SK-N-SH treated with all-trans-retinoic acid at 6 μM for 48 hours (cell line): ENCODE data around the gene RHNO1.

Experiments
- ATAC-seq: fragments of 200-7000 bp; cut with Tn5 transposase; 3 replicates; pipeline ENCODE4 v1.9.1; 2020; ENCODE audit warnings: mild to moderate bottlenecking, moderate library complexity
- ARNTL ChIP-seq: fragments of 450-650 bp; formaldehyde crosslinking; IDR thresholded peaks from 2 replicates; pipeline ENCODE4 v1.5.0; 2020; ENCODE audit warnings: low read depth, mild to moderate bottlenecking, moderate library complexity, borderline replicate concordance
- ISL1 ChIP-seq: fragments of 250-450 bp; sonication (Bioruptor Pico); IDR thresholded peaks from 2 replicates; pipeline ENCODE4 v2.1.2; 2022; ENCODE audit warnings: mild to moderate bottlenecking, moderate library complexity
- OSR1 ChIP-seq: fragments of 250-450 bp; sonication (Bioruptor Pico); IDR thresholded peaks from 2 replicates; pipeline ENCODE4 v1.8.0; 2022; ENCODE audit warnings: moderate library complexity, mild to moderate bottlenecking, inconsistent platforms
- PPARA ChIP-seq: fragments of 250-450 bp; sonication (Bioruptor Pico); IDR thresholded peaks from 2 replicates; pipeline ENCODE4 v1.5.0; 2020; ENCODE audit warnings: mild to moderate bottlenecking, borderline replicate concordance
- RARB ChIP-seq: fragments of 250-450 bp; sonication (Bioruptor Pico); IDR thresholded peaks from 2 replicates; pipeline ENCODE4 v1.8.0; 2021; ENCODE audit warnings: mild to moderate bottlenecking, moderate library complexity
- SNAI2 ChIP-seq: fragments of 250-450 bp; sonication (Bioruptor Pico); IDR thresholded peaks from 2 replicates; pipeline ENCODE4 v1.5.0; 2020; ENCODE audit warnings: mild to moderate bottlenecking, moderate library complexity
- TCF4 ChIP-seq: fragments of 250-450 bp; sonication (Bioruptor Pico); IDR thresholded peaks from 2 replicates; pipeline ENCODE4 v1.8.0; 2021; ENCODE audit warnings: mild to moderate bottlenecking, moderate library complexity, borderline replicate concordance
- ZC3H10 ChIP-seq: fragments of 250-450 bp; sonication (Bioruptor Pico); IDR thresholded peaks from 2 replicates; pipeline ENCODE4 v1.5.1; 2021; ENCODE audit warnings: mild to moderate bottlenecking, moderate library complexity
- ZFP3 ChIP-seq: fragments of 250-450 bp; sonication (Bioruptor Pico); IDR thresholded peaks from 2 replicates; pipeline ENCODE4 v1.5.0; 2020; ENCODE audit warnings: mild to moderate bottlenecking, moderate library complexity
- ZFP30 ChIP-seq: fragments of 450-650 bp; formaldehyde crosslinking; IDR thresholded peaks from 2 replicates; pipeline ENCODE4 v1.5.0; 2022; ENCODE audit warnings: mild to moderate bottlenecking, moderate library complexity
- ZNF565 ChIP-seq: fragments of 450-650 bp; formaldehyde crosslinking; conservative IDR thresholded peaks from 2 replicates; pipeline ENCODE4 v1.5.0; 2020; ENCODE audit warnings: low read depth, mild to moderate bottlenecking, moderate library complexity
- ZNF70 ChIP-seq: fragments of 450-650 bp; formaldehyde crosslinking; IDR thresholded peaks from 2 replicates; pipeline ENCODE4 v1.5.0; 2020; ENCODE audit warnings: mild to moderate bottlenecking, moderate library complexity
- ZNF8 ChIP-seq: fragments of 450-650 bp; formaldehyde crosslinking; IDR thresholded peaks from 2 replicates; pipeline ENCODE4 v1.5.0; 2020; ENCODE audit warnings: mild to moderate bottlenecking, moderate library complexity
- TF ChIP-seq, protein P1 (sequence below): fragments of 250-450 bp; sonication (Bioruptor Pico); IDR thresholded peaks from 2 replicates; pipeline ENCODE4 v1.8.0; 2020; ENCODE audit warnings: mild to moderate bottlenecking, moderate library complexity, borderline replicate concordance
- TF ChIP-seq, protein P2 (sequence below): fragments of 250-450 bp; sonication (Bioruptor Pico); IDR thresholded peaks from 2 replicates; pipeline ENCODE4 v1.8.0; 2021; ENCODE audit warnings: low read depth, mild to moderate bottlenecking, moderate library complexity, borderline replicate concordance
- TF ChIP-seq, protein P3 (sequence below): fragments of 250-450 bp; sonication (Bioruptor Pico); IDR thresholded peaks from 2 replicates; pipeline ENCODE4 v1.5.1; 2020; ENCODE audit warnings: low read depth, mild to moderate bottlenecking, moderate library complexity
- TF ChIP-seq, protein P4 (sequence below): fragments of 250-450 bp; sonication (Bioruptor Pico); IDR thresholded peaks from 2 replicates; pipeline ENCODE4 v1.5.1; 2021; ENCODE audit warnings: mild to moderate bottlenecking, moderate library complexity
- TF ChIP-seq, protein P5 (sequence below): fragments of 250-450 bp; sonication (Bioruptor Pico); IDR thresholded peaks from 2 replicates; pipeline ENCODE4 v1.5.0; 2020; ENCODE audit warnings: mild to moderate bottlenecking, moderate library complexity

The RHNO1 gene

DNA sequence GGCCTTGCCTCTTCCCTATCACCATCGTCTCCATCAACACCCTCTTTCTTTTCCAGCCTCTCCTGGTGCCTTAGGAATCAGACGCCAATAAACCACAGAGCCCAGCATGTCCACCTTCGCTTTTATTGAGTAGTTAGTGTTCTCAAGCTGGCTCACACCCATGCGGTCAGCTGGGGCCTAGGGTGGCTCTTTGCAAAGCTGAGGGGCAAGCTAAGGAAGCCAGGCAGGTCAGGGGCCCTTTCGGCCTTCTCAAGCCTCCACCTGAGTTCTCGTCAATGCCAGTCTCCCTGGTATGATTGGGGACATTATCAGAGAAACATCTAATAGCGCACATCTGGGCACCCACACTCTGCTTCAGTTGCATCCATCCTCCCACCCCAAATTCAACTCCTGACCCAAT is 19.4 kb upstream of the RHNO1 start:
- ATAC-seq, result no peak
- TF ChIP-seq, protein P1, sequence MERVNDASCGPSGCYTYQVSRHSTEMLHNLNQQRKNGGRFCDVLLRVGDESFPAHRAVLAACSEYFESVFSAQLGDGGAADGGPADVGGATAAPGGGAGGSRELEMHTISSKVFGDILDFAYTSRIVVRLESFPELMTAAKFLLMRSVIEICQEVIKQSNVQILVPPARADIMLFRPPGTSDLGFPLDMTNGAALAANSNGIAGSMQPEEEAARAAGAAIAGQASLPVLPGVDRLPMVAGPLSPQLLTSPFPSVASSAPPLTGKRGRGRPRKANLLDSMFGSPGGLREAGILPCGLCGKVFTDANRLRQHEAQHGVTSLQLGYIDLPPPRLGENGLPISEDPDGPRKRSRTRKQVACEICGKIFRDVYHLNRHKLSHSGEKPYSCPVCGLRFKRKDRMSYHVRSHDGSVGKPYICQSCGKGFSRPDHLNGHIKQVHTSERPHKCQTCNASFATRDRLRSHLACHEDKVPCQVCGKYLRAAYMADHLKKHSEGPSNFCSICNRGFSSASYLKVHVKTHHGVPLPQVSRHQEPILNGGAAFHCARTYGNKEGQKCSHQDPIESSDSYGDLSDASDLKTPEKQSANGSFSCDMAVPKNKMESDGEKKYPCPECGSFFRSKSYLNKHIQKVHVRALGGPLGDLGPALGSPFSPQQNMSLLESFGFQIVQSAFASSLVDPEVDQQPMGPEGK (CRISPR knock-in tag), result no peak
- TF ChIP-seq, protein P2, sequence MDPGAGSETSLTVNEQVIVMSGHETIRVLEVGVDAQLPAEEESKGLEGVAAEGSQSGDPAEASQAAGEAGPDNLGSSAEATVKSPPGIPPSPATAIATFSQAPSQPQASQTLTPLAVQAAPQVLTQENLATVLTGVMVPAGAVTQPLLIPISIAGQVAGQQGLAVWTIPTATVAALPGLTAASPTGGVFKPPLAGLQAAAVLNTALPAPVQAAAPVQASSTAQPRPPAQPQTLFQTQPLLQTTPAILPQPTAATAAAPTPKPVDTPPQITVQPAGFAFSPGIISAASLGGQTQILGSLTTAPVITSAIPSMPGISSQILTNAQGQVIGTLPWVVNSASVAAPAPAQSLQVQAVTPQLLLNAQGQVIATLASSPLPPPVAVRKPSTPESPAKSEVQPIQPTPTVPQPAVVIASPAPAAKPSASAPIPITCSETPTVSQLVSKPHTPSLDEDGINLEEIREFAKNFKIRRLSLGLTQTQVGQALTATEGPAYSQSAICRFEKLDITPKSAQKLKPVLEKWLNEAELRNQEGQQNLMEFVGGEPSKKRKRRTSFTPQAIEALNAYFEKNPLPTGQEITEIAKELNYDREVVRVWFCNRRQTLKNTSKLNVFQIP (CRISPR knock-in tag), result no peak

DNA sequence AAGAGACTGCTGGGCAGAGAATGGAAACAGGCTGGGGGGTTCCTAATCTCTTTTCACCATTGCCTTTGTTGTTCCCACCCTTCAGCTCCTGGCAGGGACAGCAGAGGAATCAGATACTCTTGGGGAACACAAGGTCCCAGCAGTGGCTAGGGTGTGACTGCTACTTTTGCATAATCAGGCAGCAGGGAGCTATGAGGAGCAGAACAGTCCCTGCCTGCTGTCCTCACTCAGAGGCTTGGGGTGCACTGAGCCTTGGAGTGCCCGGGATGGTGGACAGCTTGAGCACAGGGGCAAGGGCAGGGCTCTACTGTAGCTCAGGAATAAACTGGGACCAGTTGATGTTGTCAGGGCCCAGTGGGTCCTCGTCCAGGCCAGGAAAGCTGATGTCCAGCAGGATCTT is 18.7 kb upstream of the RHNO1 start:
- TF ChIP-seq TCF4 (CRISPR knock-in tag) (no peak), ZNF565 (CRISPR knock-in tag) (no peak), ARNTL (no peak), ZC3H10 (CRISPR knock-in tag) (no peak), ZFP3 (CRISPR knock-in tag) (no peak)
- TF ChIP-seq, protein P3, sequence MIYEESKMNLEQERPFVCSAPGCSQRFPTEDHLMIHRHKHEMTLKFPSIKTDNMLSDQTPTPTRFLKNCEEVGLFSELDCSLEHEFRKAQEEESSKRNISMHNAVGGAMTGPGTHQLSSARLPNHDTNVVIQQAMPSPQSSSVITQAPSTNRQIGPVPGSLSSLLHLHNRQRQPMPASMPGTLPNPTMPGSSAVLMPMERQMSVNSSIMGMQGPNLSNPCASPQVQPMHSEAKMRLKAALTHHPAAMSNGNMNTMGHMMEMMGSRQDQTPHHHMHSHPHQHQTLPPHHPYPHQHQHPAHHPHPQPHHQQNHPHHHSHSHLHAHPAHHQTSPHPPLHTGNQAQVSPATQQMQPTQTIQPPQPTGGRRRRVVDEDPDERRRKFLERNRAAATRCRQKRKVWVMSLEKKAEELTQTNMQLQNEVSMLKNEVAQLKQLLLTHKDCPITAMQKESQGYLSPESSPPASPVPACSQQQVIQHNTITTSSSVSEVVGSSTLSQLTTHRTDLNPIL, result no peak
- TF ChIP-seq, protein P1 (CRISPR knock-in tag), result no peak
- ATAC-seq, result no peak

DNA sequence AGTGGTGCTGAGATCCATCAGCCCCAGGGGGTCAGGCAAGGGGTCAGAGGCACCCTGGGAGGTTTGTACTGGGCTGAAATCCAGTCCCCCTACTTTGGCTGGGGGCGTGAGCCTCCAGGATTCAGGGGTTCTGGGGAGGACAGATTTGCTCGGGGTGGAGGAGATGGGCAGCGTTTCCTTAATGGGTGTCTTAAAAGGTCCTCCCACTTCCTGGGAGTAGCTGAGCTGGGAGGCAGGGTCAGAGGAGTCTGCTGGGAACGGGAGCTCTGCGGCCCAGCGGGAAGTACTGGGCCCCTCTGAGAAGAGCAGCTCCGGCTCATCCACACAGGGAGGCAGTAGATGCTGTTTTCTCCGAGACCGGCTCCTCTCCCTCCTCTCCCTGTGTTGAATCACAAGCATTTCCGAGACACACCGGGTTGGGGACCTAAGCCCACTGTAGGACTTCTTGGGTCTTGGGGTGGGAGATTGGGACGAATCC is 18.0 kb upstream of the RHNO1 start:
- TF ChIP-seq, protein P4, sequence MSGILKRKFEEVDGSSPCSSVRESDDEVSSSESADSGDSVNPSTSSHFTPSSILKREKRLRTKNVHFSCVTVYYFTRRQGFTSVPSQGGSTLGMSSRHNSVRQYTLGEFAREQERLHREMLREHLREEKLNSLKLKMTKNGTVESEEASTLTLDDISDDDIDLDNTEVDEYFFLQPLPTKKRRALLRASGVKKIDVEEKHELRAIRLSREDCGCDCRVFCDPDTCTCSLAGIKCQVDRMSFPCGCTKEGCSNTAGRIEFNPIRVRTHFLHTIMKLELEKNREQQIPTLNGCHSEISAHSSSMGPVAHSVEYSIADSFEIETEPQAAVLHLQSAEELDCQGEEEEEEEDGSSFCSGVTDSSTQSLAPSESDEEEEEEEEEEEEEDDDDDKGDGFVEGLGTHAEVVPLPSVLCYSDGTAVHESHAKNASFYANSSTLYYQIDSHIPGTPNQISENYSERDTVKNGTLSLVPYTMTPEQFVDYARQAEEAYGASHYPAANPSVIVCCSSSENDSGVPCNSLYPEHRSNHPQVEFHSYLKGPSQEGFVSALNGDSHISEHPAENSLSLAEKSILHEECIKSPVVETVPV, result no peak
- TF ChIP-seq TCF4 (CRISPR knock-in tag) (no peak), ISL1 (CRISPR knock-in tag) (no peak), ZNF8 (CRISPR knock-in tag) (no peak)
- TF ChIP-seq, protein P5, sequence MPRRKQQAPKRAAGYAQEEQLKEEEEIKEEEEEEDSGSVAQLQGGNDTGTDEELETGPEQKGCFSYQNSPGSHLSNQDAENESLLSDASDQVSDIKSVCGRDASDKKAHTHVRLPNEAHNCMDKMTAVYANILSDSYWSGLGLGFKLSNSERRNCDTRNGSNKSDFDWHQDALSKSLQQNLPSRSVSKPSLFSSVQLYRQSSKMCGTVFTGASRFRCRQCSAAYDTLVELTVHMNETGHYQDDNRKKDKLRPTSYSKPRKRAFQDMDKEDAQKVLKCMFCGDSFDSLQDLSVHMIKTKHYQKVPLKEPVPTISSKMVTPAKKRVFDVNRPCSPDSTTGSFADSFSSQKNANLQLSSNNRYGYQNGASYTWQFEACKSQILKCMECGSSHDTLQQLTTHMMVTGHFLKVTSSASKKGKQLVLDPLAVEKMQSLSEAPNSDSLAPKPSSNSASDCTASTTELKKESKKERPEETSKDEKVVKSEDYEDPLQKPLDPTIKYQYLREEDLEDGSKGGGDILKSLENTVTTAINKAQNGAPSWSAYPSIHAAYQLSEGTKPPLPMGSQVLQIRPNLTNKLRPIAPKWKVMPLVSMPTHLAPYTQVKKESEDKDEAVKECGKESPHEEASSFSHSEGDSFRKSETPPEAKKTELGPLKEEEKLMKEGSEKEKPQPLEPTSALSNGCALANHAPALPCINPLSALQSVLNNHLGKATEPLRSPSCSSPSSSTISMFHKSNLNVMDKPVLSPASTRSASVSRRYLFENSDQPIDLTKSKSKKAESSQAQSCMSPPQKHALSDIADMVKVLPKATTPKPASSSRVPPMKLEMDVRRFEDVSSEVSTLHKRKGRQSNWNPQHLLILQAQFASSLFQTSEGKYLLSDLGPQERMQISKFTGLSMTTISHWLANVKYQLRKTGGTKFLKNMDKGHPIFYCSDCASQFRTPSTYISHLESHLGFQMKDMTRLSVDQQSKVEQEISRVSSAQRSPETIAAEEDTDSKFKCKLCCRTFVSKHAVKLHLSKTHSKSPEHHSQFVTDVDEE, result no peak
- no peak for ATAC-seq

DNA sequence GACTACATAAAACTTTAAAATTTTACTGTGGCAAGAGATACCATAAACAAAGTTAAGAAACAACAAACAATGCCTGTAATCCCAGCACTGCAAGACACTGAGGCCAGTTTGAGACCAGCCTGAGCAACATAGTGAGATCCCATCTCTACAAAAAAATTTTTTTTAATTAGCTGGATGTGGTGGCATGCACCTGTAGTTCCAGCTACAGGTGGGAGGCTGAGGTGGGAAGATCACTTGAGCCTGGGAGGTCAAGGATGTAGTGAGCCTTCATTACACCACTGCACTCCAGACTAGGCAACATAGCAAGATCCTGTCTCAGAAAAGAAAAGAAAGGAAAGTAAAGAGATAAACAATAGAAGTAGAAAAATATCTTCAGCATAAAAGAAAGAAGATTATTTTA is 16.9 kb upstream of the RHNO1 start:
- TF ChIP-seq RARB, result no peak
- no peak for TF ChIP-seq SNAI2 (CRISPR knock-in tag)
- TF ChIP-seq OSR1 (CRISPR knock-in tag), result no peak
- no peak for TF ChIP-seq ZC3H10 (CRISPR knock-in tag)
- no peak for TF ChIP-seq ISL1 (CRISPR knock-in tag)
- TF ChIP-seq, protein P1 (CRISPR knock-in tag), result no peak
- no peak for TF ChIP-seq ZFP30
- no peak for TF ChIP-seq ZNF8 (CRISPR knock-in tag)
- no peak for TF ChIP-seq ZNF70 (CRISPR knock-in tag)
- TF ChIP-seq PPARA (CRISPR knock-in tag), result no peak
- no peak for ATAC-seq
